Measurements from ENCODE around the gene ZFYVE19.

DNA sequence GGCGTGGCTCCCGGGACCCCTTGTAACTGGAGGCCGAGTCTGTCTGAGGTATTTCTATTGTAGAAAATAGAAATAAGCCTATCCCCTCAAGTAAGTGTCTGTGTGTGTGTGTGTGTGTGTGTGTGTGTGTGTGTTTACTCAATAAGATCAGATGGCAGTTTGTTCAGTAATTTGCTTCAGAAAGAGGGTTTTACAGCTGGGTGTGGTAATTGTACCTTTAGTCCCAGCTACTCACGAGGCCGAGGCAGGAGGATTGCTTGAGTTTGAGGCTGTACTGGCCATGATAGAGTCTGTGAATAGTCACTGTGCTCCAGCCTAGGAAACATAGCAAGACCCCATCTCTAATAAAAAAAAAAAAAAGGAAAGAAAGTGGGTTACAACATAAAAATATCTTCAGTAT is 45.6 kb downstream of the ZFYVE19 start:
- TF ChIP-seq, protein P1, sequence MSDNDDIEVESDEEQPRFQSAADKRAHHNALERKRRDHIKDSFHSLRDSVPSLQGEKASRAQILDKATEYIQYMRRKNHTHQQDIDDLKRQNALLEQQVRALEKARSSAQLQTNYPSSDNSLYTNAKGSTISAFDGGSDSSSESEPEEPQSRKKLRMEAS (IDR thresholded peaks at IDR 0.05) = no peak
- TF ChIP-seq TAF1 (IDR thresholded peaks at IDR 0.05; ENCODE audit: low read depth) (no peak), FOXM1 (IDR thresholded peaks at IDR 0.05; ENCODE audit: borderline replicate concordance, low read depth) (no peak), YY1 (IDR thresholded peaks at IDR 0.05; ENCODE audit: low read depth) (no peak)

Measured in Ishikawa (cell line).